Measurements from ENCODE around the gene MFAP2.

DNA sequence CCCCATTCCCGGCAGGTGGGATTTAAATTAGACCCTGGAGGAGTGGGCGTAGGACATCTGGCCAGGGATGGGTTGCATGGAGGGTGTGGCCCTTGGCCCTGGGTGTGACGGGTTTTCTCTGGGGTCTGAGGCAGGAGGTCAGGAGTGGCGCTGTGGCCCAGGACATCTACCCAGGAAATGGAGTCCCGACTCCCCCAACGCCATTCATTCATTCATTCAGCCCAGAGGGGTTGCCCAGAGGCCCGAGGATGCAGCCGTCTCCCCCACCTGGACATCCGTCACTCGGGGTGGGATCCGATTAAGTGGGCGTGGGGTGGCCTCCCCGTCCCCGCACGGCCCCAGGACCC, 30.6 kb upstream of the MFAP2 start:
- TF ChIP-seq POLR2A (IDR thresholded peaks at IDR 0.05) (no peak), POLR2AphosphoS5 (IDR thresholded peaks at IDR 0.05) (no peak), EP300 (IDR thresholded peaks at IDR 0.05) (no peak)
